Keratinocyte (primary cell): Measurements from ENCODE around the gene BMPER.

ENCODE experiments used
- CTCF ChIP-seq, 3 experiments: IDR thresholded peaks in 1 of 3; conservative IDR thresholded peaks in 1 of 3; optimal IDR thresholded peaks in 1 of 3; 2 replicates in 2 of 3; 3 replicates in 1 of 3; pipeline versions ENCODE3 to v1.5.1; 2011; ENCODE audit warnings: low read length in 3 of 3, mild to moderate bottlenecking in 3 of 3, moderate library complexity in 2 of 3, control low read depth in 1 of 3, inconsistent platforms in 1 of 3; ENCODE audit not compliant: insufficient read depth in 2 of 3; ENCODE audit errors: extremely low read depth in 1 of 3
- EZH2 ChIP-seq: IDR thresholded peaks from one replicate; pipeline ENCODE4 v1.6.1; 2012; ENCODE audit warnings: inconsistent platforms, mild to moderate bottlenecking, low read length, moderate library complexity

- TF ChIP-seq CTCF (optimal IDR thresholded peaks at IDR 0.05 in 1 of 3, IDR thresholded peaks at IDR 0.05 in 1 of 3, conservative IDR thresholded peaks at IDR 0.05 in 1 of 3; ENCODE audit: extremely low read depth in 1 of 3, insufficient read depth in 2 of 3, low read length in 3 of 3) (no peak), EZH2 (no peak)
These were observed 240.3 kb downstream of the BMPER start for GRCh38 chr7:34145603-34146002.
